ENCODE data around the gene FAM120B.

FAM120B gene

DNA sequence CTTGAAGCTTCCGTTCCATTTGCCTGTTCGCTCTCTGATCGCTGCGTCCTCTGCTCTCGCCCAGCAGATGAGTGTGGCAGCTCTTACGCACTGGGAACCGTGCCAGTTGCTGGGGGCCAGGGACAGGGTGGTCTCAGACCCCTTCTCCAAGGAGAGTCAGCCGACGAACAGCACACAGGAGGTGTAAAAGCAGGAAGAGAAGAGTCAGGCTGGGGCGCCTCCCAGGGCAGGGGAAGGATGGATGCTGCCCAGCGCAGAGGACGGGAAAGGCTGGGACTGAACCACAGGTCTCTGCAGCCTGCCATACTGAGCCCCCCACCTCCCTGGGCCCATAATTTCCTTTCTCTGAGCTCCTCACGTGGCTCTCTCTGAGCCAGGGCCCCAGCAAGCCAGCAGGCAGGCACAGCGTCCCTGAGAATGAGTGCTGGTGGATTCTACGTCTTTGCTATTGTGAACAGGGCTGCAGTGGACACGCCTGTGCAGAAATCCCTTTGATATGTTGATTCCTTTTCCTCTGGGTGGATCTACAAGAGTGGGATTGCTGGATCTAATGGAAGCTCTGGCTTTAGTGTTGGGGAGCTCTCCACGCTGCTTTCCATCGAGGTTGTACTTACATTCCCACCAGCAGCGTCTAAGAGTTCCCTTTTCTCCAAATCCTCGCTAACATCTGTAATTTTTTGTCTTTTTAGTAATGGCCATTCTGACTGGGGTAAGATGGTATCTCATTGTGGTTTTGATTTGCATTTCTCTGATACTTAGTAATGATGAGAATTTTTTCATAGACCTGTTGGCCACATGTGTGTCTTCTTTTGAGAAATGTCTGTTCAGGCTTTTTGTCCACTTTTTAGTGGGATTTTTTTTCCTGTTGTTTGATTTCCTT, 142.4 kb downstream of the FAM120B start:
- DNase-seq: no peak

GRCh38 chr6:170449835-170450753, 143.5 kb downstream of the FAM120B start:
- DNase-seq: no peak

DNA sequence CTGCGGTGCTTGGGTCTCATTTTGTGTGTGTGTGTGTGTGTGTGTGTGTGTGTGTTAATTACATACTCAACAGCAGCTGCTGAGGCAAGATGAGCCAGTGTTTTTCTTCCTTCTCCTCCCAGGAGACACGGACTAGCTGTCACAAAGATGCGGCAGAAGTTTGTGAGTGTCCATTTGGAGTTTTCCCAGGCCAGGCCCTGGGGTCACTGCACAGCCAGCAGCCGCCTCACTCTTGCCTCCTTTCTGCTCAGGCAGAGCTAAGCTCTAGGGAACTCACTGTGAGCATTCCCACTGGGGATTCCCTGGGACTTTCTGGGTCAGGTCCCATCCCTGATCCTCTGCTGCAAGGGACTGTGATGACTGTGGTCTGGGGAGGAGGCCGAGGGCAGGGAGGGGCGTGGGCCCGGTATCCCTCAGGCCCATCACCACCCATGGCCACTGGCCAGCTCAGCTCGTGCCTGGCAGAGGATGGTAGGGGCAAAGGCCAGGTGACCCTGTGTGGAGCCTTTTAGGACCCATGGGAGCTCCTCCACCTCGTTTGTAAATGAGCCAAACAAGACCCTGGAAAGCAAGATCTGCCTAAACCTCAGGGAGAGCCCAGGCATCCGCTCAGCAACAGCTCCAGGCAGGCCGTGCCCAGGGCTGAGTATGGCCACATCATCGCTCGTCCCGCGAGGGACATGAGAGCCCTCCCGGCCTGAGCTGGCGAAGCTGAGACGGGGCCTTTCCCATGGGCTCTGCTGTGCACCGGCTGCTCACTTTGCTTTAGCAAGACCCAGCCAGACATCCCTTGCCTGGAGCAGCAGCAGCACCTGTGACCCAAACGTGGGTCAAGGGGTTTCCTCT, 144.6 kb downstream of the FAM120B start:
- no peak for DNase-seq

- DNase-seq: no peak
These were observed 145.4 kb downstream of the FAM120B start for GRCh38 chr6:170451762-170452651.

DNA sequence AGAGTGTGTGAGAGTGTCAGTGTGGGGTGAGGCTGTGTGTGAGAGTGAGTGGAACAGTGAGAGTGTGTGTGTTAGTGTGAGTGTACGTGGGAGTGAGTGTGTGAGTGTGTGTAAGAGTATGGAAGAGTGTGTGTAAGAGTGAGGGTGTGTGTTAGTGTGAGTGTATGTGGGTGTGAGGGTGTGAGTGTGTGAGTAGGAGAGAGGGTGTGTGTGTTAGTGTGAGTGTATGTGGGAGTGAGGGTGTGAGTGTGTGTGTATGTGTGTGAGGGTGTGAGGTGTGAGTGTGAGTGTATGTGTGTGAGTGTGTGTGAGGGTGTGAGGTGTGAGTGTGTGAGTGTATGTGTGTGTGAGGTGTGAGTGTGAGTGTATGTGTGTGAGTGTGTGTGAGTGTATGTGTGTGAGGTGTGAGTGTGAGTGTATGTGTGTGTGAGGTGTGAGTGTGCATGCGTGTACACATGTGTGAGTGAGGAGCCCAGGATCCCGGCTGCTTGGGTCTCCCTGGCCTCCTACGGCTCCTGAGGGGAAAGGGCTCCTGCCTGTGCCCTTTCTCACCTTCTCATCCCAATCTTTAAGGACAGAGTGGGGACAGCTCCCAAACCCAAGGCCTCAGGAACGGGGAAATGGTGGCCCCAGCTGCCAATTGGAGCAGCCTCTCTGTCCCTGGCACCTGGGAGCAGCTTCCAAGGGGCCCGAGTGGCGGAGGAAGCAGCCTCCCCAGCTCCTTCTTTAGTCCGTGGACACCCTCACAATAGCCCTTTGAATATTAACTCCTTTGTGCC, 146.4 kb downstream of the FAM120B start:
- DNase-seq: no peak

- DNase-seq: no peak
These were observed 147.3 kb downstream of the FAM120B start for GRCh38 chr6:170453586-170454511.

- DNase-seq: no peak
These were observed 148.1 kb downstream of the FAM120B start for GRCh38 chr6:170454512-170455285.

DNA sequence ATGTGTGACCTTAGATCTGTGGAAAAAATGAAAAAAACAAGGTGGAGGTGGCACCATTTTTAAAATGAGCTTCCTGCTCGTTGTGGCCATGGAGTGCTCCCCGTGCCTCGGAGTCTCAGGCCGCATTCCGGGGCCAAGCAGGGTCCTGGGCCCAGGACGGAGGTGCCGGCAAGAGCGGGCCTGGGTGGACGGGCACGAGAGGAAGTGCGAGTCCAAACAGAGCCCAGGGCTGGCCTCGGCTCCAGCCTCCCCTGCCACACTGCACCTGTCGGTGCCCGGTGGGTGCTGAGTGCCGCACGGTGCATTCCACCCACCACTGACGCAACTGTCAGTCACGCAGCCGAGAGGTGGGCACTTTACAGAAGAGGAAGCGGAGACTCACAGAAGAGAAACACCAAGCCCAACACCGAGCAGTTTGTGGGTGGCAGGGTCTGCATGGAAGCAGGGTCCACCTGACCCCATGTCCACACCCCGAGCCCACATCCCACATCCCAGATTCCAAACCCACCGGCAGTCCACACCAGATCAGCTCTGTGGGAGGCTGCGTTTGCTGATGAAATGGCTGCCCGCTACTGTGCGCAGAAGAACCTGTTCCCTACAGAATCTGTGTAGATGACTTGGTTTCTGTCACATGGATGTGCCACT, 148.9 kb downstream of the FAM120B start:
- DNase-seq: no peak

DNA sequence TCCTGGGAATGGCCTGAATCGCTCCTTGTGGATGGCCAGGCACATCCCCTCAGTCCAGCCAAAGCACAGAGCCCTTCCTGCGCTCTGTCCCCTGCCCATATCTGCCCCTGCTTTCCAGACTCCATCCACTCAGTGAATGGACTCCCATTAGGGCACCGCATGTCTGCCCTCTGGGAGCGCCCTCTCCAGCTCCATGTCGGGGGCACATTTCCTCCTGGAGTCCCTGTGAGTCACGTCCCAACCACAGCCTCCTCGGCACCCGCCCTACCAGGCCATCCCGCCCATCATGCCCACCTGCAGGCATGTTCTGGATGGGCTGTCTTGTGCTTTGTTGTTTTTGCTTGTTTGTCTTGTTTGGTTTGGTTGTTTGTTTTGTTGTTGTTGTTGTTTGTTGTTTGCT, 149.8 kb downstream of the FAM120B start:
- DNase-seq: no peak

Data from DMS153 (cell line).